ENCODE results near the gene VPS13D. TPM values are rescaled to one million over a fixed set of nuclear protein-coding genes. Genes with fewer than 3 reads are reported as not detected.

VPS13D gene
- total and polyA plus RNA-seq, 2 experiments from 2014 or later, result 10.7 to 34.9 TPM

- TF ChIP-seq REST (IDR thresholded peaks at IDR 0.05; ENCODE audit: unreplicated experiment) (no peak), EZH2 (IDR thresholded peaks at IDR 0.05; ENCODE audit: low read depth, unreplicated experiment) (no peak), POLR2AphosphoS5 (IDR thresholded peaks at IDR 0.05; ENCODE audit: low read depth) (no peak), ZNF114 (CRISPR knock-in tag; IDR thresholded peaks at IDR 0.05) (no peak), STAT1 (IDR thresholded peaks at IDR 0.05; ENCODE audit: unreplicated experiment) (no peak), CTCF (conservative IDR thresholded peaks at IDR 0.05; ENCODE audit: low read depth in 2 of 2) (no peak), NANOG (IDR thresholded peaks at IDR 0.05; ENCODE audit: borderline replicate concordance) (no peak), CREB1 (CRISPR knock-in tag; IDR thresholded peaks at IDR 0.05; ENCODE audit: low read depth) (no peak), ETS1 (IDR thresholded peaks at IDR 0.05) (no peak), EZH2phosphoT487 (IDR thresholded peaks at IDR 0.05; ENCODE audit: unreplicated experiment) (no peak), JUNB (IDR thresholded peaks at IDR 0.05; ENCODE audit: unreplicated experiment) (no peak)
Observed at GRCh38 chr1:12333036-12333785, 103.4 kb downstream of the VPS13D start (continued).

- H3K79me2 ChIP-seq (replicated peaks; ENCODE audit: insufficient read depth), result no peaks in the 10 kb centered on the region
- no peak overlapping the region for H3K4me3 Mint-ChIP-seq
- no peak for ATAC-seq
- H3K4me1 Mint-ChIP-seq, result peaks cover 12% of the 10 kb centered on the region
- DNase-seq (ENCODE audit: low spot score), result no peak
- H3K4me1 ChIP-seq (ENCODE audit: insufficient read depth), result no peaks in the 10 kb centered on the region
- no peak overlapping the region for H3K4me3 ChIP-seq
- no peaks in the 10 kb centered on the region for H3K27me3 ChIP-seq (ENCODE audit: insufficient read depth)
- peaks cover 14% of the 10 kb centered on the region; the same call in 1 of the 2 replicates for H3K36me3 ChIP-seq (ENCODE audit: insufficient read depth)
- no peaks in the 10 kb centered on the region for H3F3A ChIP-seq (replicated peaks; ENCODE audit: low read depth)
- H3K27ac ChIP-seq (ENCODE audit: low read depth), result no peak overlapping the region
- no peaks in the 10 kb centered on the region for H3K9me3 Mint-ChIP-seq
- H3K9me2 ChIP-seq (ENCODE audit: insufficient read depth), result no peaks in the 10 kb centered on the region
- H3K4me2 ChIP-seq, result no peak overlapping the region
- peaks cover 14% of the 10 kb centered on the region; the same call in 2 of the 3 replicates for H3K36me3 Mint-ChIP-seq (ENCODE audit: low read depth)
- H4K20me1 ChIP-seq (replicated peaks; ENCODE audit: insufficient read depth), result no peaks in the 10 kb centered on the region
- H3K27ac Mint-ChIP-seq, result no peak overlapping the region
- H2AFZ ChIP-seq, result no peak overlapping the region
- H3K27me3 Mint-ChIP-seq (ENCODE audit: insufficient read depth, low read depth, poor library complexity), result no peaks in the 10 kb centered on the region
- TF ChIP-seq NANOG (IDR thresholded peaks at IDR 0.05; ENCODE audit: borderline replicate concordance) (no peak), ETS1 (IDR thresholded peaks at IDR 0.05) (no peak), EZH2phosphoT487 (IDR thresholded peaks at IDR 0.05; ENCODE audit: unreplicated experiment) (no peak), CTCF (conservative IDR thresholded peaks at IDR 0.05; ENCODE audit: low read depth in 2 of 2) (no peak), CREB1 (CRISPR knock-in tag; IDR thresholded peaks at IDR 0.05; ENCODE audit: low read depth) (no peak), POLR2AphosphoS5 (IDR thresholded peaks at IDR 0.05; ENCODE audit: low read depth) (no peak), STAT1 (IDR thresholded peaks at IDR 0.05; ENCODE audit: unreplicated experiment) (no peak), ZNF331 (CRISPR knock-in tag; IDR thresholded peaks at IDR 0.05; ENCODE audit: low read depth) (no peak), EZH2 (IDR thresholded peaks at IDR 0.05; ENCODE audit: low read depth, unreplicated experiment) (no peak), JUNB (IDR thresholded peaks at IDR 0.05; ENCODE audit: unreplicated experiment) (no peak), ZNF114 (CRISPR knock-in tag; IDR thresholded peaks at IDR 0.05) (no peak)
Observed at GRCh38 chr1:12335815-12336214, 106.0 kb downstream of the VPS13D start.

Data from GM23338 (cell line).